PFSK-1 (cell line): ENCODE data around the gene METTL24.

Experiments
- FOXP2 ChIP-seq: optimal IDR thresholded peaks from 2 replicates; pipeline ENCODE3; 2011; ENCODE audit warnings: borderline replicate concordance, control low read depth, inconsistent platforms; ENCODE audit not compliant: insufficient read depth; ENCODE audit errors: extremely low read length, extremely low read depth
- POLR2AphosphoS5 ChIP-seq: IDR thresholded peaks from 2 replicates; pipeline ENCODE4 v1.6.1; 2012; ENCODE audit warnings: low read depth, mild to moderate bottlenecking, control low read depth, low read length, moderate library complexity
- SIN3A ChIP-seq: IDR thresholded peaks from 2 replicates; pipeline ENCODE4 v1.6.1; 2012; ENCODE audit warnings: mild to moderate bottlenecking, low read length, moderate library complexity, borderline replicate concordance; ENCODE audit not compliant: insufficient read depth
- TAF1 ChIP-seq: IDR thresholded peaks from 2 replicates; pipeline ENCODE4 v1.6.1; 2012; ENCODE audit warnings: low read length, control low read depth, borderline replicate concordance; ENCODE audit not compliant: insufficient read depth
- TF ChIP-seq, protein P1 (sequence below), 2 experiments: IDR thresholded peaks; 2 replicates each; pipeline versions ENCODE4 v1.6.1 to v1.8.0; 2011 to 2012; ENCODE audit warnings: low read depth in 2 of 2, low read length in 2 of 2, control low read depth in 1 of 2, inconsistent platforms in 1 of 2, mild to moderate bottlenecking in 1 of 2, moderate library complexity in 1 of 2; ENCODE audit not compliant: insufficient read depth in 1 of 2

DNA sequence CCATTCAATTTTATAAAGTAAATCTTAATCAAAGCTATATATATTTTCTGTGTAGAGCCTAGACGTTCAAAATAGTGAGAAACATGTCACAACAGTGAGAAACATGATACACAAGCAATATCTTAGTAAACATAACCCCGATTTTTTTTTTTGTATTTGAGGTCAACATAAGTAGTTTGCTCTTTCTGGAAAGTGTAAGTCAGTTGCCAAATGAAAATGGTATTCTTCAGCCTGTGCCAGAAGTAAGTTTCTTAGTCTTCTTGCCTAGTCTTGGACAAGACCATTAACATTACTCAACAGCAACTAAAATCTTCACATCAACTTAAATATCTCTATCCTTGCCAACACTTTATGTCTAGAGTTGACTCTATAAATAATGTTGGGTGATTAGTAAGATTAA is 59.7 kb downstream of the METTL24 start:
- no peak for TF ChIP-seq TAF1
- TF ChIP-seq POLR2AphosphoS5: no peak
- TF ChIP-seq, protein P1, sequence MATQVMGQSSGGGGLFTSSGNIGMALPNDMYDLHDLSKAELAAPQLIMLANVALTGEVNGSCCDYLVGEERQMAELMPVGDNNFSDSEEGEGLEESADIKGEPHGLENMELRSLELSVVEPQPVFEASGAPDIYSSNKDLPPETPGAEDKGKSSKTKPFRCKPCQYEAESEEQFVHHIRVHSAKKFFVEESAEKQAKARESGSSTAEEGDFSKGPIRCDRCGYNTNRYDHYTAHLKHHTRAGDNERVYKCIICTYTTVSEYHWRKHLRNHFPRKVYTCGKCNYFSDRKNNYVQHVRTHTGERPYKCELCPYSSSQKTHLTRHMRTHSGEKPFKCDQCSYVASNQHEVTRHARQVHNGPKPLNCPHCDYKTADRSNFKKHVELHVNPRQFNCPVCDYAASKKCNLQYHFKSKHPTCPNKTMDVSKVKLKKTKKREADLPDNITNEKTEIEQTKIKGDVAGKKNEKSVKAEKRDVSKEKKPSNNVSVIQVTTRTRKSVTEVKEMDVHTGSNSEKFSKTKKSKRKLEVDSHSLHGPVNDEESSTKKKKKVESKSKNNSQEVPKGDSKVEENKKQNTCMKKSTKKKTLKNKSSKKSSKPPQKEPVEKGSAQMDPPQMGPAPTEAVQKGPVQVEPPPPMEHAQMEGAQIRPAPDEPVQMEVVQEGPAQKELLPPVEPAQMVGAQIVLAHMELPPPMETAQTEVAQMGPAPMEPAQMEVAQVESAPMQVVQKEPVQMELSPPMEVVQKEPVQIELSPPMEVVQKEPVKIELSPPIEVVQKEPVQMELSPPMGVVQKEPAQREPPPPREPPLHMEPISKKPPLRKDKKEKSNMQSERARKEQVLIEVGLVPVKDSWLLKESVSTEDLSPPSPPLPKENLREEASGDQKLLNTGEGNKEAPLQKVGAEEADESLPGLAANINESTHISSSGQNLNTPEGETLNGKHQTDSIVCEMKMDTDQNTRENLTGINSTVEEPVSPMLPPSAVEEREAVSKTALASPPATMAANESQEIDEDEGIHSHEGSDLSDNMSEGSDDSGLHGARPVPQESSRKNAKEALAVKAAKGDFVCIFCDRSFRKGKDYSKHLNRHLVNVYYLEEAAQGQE (IDR thresholded peaks at IDR 0.05; ENCODE audit: insufficient read depth in 1 of 2, low read depth in 2 of 2, low read length in 2 of 2): no peak
- TF ChIP-seq SIN3A: no peak
- no peak for TF ChIP-seq FOXP2
